NCI-H526 (cell line): ENCODE data around the gene CDCA5.

ENCODE experiments used
- DNase-seq, 2 experiments: peaks; one replicate each; lab custom pipeline; 2025; lab: John Stamatoyannopoulos, UW

Gene CDCA5

DNA sequence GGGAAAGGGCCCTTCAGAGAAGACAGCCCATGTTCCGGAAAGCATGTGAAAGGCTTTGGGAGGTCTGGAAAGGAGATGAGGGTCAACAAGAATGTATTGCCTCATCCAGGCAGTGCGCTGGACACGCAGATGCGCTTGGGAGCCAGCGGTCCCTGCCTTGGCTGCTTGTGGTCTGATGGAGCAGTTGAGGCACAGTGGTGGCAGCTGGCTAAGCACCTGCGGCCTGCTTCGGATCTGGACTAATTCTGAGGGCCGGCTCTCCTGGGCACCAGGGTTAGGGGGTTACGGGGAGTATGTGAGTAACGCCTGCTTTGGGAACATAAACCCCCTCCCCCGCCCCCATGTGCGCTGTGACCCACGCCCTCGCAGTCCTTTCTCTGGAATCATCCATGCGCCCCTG is 23.2 kb upstream of the CDCA5 start:
- DNase-seq = no peak

GRCh38 chr11:65104628-65105027 is 20.8 kb upstream of the CDCA5 start:
- no peak for DNase-seq

- DNase-seq = no peak
These were observed 19.6 kb upstream of the CDCA5 start for GRCh38 chr11:65103476-65103875.

- no peak for DNase-seq
These were observed 18.6 kb upstream of the CDCA5 start for GRCh38 chr11:65102142-65103095.

GRCh38 chr11:65100674-65101350 is 17.0 kb upstream of the CDCA5 start:
- no peak for DNase-seq

DNA sequence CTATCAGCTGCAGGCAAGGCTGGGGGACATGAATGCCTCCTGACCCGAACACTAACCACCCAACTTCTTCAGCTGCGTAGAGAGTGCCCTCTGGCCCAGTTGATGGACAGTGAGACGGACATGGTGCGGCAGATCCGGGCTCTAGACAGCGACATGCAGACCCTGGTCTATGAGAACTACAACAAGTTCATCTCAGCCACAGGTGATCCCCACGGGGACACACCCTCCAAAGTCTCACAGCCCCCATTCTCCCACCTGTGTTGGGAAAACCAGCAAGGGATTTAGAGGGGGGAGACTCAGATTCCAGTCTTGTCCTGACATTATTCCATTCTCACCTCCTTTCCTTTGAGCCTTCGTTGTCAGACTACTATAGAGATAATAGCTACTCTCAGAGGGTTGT is 13.1 kb upstream of the CDCA5 start:
- DNase-seq = no peak

DNA sequence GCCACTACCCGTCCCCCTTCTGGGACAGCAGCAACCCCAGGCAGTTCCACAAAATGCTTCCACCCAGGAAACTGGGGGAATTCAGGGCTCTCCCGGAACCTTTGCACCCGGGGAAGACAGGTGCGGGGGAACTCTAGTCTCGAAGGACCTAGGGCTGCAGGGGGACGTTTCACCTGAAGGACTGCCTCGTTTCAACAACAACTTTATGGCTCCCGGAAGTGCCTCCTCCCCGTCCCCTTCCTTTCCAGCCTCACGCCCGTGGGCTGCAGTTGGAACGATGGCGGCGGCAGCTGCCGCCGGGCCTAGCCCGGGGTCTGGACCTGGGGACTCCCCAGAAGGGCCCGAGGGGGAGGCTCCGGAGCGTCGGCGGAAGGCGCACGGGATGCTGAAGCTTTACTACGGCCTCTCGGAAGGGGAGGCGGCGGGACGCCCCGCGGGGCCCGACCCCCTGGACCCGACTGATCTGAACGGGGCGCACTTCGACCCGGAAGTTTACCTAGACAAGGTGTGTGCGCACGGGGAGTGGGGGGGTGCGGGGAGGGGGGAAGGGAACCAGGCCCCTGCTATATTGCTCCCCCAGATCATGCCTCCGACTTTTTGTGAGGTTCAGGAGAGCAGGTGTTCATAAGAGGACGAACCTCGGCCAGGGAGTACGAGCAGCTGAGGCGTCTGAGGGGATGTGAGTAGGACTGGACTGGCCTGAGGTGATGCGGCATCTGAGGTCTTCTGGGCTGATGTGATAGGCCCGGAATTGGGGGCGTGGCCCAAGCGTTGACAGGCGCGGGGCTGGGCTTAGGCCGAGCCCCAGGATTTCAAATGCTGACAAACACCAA is 12.3 kb upstream of the CDCA5 start, which contains the start of gene VPS51:
VPS51 (plus strand) TSS at position 241 of the 833 bp plus-strand sequence; CDS start at position 278, 37 bp downstream.
- DNase-seq = peak; percentile 90 to 95

- DNase-seq = no peak
These were observed 11.6 kb upstream of the CDCA5 start for GRCh38 chr11:65095427-65095826.

DNA sequence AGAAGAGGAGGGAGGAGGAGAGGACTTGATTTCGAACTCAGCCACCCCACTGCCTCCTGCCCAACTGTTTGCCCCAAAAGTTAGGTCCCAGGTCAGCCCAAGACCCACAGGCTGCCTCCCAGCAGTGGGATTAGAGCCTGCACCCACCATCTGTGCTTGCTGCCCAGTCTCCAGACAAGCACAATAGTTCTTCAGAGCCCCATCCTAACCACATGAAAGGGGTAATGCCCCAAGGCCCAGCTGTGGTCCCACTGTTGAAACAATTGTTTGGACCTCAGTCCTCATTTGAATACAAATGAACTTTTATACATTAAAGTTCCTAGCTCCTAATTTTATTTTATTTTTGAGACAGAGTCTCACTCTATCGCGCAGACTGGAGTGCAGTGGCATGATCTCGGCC is 6.8 kb upstream of the CDCA5 start:
- DNase-seq = no peak

DNA sequence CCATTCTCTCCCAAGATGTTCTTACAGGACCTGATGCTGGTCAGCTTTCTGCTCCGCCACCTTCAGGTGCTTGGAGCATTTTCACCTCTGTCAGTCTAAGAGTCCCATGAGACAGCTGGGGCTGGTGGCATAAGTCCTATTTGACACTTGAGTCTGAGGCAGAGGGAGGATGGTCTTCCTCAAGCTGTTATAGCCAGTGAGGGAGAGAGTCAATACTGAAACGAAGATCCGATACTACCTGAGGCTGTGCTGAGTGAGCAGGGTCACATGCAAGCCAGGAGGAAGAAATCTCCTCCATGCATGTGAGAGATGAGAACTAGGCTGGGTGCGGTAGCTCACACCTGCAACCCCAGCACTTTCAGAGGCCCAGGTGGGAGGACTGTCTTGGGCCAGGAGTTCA is 5.8 kb upstream of the CDCA5 start:
- no peak for DNase-seq

GRCh38 chr11:65087827-65088226 is 4.0 kb upstream of the CDCA5 start:
- no peak for DNase-seq

DNA sequence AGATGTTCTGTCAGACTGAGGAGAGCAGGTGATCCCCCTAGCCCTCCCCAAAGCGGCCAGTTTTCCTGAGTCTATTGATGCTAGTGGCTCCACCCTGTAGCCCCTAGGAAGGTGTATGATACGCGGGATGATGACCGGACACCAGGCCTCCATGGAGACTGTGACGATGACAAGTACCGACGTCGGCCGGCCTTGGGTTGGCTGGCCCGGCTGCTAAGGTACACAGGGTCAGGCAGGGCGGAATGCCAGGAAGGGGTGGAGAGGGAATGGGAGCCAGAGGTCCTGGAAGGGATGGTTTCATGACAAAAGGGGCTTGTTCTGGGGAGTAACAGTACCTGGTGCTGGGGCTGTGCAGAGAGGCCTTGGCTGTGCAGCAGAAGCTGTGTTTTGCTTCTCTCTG is 3.4 kb upstream of the CDCA5 start:
- no peak for DNase-seq

DNA sequence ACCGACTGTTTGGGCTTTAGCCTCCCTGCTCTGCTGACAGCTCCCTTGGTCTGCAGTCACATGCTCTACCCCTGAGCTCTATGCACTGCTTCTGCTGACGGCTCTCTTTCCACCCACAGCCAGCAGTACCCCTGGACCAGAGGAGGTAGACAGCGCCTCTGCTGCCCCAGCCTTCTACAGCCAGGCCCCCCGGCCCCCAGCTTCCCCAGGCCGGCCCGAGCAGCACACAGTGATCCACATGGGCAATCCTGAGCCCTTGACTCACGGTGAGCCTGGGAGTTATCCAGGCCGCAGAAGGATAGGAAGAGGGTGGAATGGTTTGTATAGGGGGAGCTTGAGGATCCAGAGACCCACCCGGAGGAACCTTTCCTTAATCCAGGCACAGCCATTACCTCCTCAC is 3.0 kb upstream of the CDCA5 start:
- no peak for DNase-seq

- DNase-seq = no peak
These were observed 1.6 kb upstream of the CDCA5 start for GRCh38 chr11:65085446-65085845.

- DNase-seq = no peak
These were observed 947 bp upstream of the CDCA5 start for GRCh38 chr11:65084598-65085375.

DNA sequence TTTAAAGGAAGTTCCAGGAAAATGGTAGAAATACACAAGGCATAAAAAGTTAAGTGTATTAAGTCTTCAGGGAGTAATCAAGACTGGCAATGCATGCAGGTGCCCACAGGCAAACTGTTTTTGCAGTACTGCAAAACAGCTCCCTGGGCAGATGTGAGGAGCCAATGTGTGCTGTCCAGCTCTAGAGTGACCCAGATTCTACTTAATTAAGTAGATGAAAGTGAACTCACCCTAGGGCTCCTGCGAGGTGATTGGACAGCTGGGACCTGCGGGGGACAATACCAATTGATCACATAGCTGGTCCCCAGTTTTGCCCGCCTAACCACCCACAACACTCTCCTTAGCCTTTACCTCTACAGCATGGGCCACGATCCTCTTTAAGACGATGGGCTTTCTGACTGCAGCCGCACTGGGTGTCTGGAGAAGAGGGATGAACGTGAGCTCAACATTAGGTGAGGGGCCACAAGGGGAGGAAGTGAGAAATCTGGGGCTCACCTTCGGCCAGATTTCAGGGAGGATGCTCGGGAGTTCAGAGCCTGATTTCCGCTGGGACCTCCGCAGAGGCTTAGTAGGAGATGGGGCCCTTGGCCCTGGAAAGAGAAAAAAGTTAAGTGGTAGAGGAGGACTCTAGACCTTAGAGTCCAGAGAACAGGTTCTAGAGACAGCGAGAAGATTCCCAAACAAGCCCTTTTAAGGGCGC is 556 bp downstream of the CDCA5 start:
- DNase-seq = no peak

GRCh38 chr11:65078786-65079342 is 5.0 kb downstream of the CDCA5 start:
- no peak for DNase-seq

DNA sequence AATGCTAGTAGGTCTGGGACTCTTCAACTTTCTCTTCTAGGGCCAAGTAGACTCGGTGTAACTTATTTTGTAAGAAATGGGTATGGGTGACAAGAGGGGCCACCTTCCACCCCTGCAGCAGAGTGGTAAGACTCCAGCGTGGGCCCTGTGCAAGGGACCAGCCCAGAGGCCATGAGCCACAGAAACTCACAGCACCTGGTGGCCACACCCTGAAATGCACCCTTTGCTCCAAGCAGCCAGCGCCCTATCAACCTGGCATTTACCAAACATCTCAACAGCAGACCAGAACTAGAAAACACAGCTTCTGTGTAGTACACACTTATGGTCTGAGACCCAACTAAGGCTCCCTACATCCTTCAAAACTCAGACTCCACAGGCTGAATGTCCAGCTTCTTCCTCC is 5.7 kb downstream of the CDCA5 start:
- peak; percentile 28 to 80 for DNase-seq

DNA sequence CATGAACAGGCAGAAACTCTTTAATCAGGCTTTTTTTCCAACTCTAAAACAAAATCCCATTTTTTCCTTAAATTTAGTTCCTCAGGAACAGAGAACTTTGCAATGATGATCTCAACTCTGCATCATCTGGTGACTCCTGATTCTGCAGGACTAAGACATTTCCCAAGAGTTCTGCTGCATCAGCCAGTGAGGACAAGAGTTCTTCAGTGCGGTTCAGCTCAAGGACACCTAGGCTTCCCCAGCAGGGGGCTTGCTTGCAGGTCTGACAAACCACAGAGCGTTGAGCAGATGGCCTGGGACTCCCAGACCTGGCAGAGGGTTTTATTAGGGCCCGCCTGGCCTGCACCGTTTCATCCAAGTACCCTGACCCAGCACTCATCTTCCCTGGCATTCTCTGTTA is 6.4 kb downstream of the CDCA5 start:
- peak in 1 of 2 experiments; percentile 21 for DNase-seq

- no peak for DNase-seq
These were observed 11.2 kb downstream of the CDCA5 start for GRCh38 chr11:65072631-65072966.
